Measurements from ENCODE around the gene HMCES. TPM values are rescaled to one million over a fixed set of nuclear protein-coding genes. Genes with fewer than 3 reads are reported as not detected.

HMCES gene
- total and polyA plus RNA-seq, 2 of the 13 experiments (the other 11 are each of a cell fraction or from before 2014, with no cell fraction given): 16.1 to 37.5 TPM

DNA sequence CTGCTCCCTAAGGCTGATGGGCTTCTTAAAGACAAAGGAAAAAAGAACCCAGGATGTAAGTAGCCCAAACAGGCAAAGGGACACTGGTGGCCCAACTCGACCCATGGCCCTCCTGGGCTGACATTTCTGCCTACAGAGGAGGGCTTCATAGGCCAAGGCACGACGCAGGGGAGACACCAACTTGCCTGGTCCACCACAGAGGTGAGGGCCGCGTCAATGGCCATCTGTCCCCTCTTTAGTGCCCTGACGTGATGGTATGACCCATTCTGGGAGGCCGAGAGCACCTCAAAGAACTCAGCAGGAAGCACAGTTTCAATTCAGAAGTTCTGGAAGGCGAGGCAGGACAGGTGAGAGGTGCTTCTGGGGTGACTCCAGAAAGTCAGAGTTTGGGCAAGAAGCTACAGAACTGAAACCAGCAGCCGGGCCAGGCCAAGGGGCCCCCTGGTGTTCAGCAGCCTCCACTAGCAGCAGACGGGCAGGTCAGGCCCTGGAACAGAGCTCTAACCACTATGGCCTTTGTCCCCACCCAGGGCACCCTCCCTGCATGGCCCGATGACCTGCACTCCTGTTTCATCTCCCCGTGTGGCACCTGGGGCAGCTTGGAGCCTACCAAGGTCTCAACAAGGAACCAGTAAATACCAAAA, 45.1 kb downstream of the HMCES start (continued):
- TF ChIP-seq, protein P1, sequence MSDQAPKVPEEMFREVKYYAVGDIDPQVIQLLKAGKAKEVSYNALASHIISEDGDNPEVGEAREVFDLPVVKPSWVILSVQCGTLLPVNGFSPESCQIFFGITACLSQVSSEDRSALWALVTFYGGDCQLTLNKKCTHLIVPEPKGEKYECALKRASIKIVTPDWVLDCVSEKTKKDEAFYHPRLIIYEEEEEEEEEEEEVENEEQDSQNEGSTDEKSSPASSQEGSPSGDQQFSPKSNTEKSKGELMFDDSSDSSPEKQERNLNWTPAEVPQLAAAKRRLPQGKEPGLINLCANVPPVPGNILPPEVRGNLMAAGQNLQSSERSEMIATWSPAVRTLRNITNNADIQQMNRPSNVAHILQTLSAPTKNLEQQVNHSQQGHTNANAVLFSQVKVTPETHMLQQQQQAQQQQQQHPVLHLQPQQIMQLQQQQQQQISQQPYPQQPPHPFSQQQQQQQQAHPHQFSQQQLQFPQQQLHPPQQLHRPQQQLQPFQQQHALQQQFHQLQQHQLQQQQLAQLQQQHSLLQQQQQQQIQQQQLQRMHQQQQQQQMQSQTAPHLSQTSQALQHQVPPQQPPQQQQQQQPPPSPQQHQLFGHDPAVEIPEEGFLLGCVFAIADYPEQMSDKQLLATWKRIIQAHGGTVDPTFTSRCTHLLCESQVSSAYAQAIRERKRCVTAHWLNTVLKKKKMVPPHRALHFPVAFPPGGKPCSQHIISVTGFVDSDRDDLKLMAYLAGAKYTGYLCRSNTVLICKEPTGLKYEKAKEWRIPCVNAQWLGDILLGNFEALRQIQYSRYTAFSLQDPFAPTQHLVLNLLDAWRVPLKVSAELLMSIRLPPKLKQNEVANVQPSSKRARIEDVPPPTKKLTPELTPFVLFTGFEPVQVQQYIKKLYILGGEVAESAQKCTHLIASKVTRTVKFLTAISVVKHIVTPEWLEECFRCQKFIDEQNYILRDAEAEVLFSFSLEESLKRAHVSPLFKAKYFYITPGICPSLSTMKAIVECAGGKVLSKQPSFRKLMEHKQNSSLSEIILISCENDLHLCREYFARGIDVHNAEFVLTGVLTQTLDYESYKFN (CRISPR knock-in tag; conservative IDR thresholded peaks at IDR 0.05): 0 out of 2 replicates have a peak, but pooled peaks have one; percentile 24
- no peak for TF ChIP-seq ZNF7 (CRISPR knock-in tag; IDR thresholded peaks at IDR 0.05)
- TF ChIP-seq SRSF4 (IDR thresholded peaks at IDR 0.05; ENCODE audit: low read depth, low read length, poor library complexity, severe bottlenecking): no peak
- TF ChIP-seq, protein P2, sequence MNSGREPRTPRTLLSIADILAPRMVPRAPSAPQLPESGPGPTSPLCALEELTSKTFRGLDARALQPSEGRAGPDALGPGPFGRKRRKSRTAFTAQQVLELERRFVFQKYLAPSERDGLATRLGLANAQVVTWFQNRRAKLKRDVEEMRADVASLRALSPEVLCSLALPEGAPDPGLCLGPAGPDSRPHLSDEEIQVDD (CRISPR knock-in tag; IDR thresholded peaks at IDR 0.05; ENCODE audit: borderline replicate concordance): no peak
- peak; percentile 25; the same call in 1 of the 2 replicates for TF ChIP-seq SMC3 (IDR thresholded peaks at IDR 0.05; ENCODE audit: low read length)
- no peak for TF ChIP-seq PHF20 (CRISPR knock-in tag; IDR thresholded peaks at IDR 0.05)
- no peak for TF ChIP-seq ZNF841 (CRISPR knock-in tag; IDR thresholded peaks at IDR 0.05; ENCODE audit: borderline replicate concordance)
- TF ChIP-seq, protein P3, sequence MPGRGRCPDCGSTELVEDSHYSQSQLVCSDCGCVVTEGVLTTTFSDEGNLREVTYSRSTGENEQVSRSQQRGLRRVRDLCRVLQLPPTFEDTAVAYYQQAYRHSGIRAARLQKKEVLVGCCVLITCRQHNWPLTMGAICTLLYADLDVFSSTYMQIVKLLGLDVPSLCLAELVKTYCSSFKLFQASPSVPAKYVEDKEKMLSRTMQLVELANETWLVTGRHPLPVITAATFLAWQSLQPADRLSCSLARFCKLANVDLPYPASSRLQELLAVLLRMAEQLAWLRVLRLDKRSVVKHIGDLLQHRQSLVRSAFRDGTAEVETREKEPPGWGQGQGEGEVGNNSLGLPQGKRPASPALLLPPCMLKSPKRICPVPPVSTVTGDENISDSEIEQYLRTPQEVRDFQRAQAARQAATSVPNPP (CRISPR knock-in tag; IDR thresholded peaks at IDR 0.05): no peak
- no peak for TF ChIP-seq NKX3-1 (CRISPR knock-in tag; IDR thresholded peaks at IDR 0.05)
- TF ChIP-seq, protein P4, sequence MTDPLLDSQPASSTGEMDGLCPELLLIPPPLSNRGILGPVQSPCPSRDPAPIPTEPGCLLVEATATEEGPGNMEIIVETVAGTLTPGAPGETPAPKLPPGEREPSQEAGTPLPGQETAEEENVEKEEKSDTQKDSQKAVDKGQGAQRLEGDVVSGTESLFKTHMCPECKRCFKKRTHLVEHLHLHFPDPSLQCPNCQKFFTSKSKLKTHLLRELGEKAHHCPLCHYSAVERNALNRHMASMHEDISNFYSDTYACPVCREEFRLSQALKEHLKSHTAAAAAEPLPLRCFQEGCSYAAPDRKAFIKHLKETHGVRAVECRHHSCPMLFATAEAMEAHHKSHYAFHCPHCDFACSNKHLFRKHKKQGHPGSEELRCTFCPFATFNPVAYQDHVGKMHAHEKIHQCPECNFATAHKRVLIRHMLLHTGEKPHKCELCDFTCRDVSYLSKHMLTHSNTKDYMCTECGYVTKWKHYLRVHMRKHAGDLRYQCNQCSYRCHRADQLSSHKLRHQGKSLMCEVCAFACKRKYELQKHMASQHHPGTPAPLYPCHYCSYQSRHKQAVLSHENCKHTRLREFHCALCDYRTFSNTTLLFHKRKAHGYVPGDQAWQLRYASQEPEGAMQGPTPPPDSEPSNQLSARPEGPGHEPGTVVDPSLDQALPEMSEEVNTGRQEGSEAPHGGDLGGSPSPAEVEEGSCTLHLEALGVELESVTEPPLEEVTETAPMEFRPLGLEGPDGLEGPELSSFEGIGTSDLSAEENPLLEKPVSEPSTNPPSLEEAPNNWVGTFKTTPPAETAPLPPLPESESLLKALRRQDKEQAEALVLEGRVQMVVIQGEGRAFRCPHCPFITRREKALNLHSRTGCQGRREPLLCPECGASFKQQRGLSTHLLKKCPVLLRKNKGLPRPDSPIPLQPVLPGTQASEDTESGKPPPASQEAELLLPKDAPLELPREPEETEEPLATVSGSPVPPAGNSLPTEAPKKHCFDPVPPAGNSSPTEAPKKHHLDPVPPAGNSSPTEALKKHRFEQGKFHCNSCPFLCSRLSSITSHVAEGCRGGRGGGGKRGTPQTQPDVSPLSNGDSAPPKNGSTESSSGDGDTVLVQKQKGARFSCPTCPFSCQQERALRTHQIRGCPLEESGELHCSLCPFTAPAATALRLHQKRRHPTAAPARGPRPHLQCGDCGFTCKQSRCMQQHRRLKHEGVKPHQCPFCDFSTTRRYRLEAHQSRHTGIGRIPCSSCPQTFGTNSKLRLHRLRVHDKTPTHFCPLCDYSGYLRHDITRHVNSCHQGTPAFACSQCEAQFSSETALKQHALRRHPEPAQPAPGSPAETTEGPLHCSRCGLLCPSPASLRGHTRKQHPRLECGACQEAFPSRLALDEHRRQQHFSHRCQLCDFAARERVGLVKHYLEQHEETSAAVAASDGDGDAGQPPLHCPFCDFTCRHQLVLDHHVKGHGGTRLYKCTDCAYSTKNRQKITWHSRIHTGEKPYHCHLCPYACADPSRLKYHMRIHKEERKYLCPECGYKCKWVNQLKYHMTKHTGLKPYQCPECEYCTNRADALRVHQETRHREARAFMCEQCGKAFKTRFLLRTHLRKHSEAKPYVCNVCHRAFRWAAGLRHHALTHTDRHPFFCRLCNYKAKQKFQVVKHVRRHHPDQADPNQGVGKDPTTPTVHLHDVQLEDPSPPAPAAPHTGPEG (CRISPR knock-in tag; IDR thresholded peaks at IDR 0.05): no peak
- TF ChIP-seq, protein P5, sequence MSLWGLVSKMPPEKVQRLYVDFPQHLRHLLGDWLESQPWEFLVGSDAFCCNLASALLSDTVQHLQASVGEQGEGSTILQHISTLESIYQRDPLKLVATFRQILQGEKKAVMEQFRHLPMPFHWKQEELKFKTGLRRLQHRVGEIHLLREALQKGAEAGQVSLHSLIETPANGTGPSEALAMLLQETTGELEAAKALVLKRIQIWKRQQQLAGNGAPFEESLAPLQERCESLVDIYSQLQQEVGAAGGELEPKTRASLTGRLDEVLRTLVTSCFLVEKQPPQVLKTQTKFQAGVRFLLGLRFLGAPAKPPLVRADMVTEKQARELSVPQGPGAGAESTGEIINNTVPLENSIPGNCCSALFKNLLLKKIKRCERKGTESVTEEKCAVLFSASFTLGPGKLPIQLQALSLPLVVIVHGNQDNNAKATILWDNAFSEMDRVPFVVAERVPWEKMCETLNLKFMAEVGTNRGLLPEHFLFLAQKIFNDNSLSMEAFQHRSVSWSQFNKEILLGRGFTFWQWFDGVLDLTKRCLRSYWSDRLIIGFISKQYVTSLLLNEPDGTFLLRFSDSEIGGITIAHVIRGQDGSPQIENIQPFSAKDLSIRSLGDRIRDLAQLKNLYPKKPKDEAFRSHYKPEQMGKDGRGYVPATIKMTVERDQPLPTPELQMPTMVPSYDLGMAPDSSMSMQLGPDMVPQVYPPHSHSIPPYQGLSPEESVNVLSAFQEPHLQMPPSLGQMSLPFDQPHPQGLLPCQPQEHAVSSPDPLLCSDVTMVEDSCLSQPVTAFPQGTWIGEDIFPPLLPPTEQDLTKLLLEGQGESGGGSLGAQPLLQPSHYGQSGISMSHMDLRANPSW (CRISPR knock-in tag; IDR thresholded peaks at IDR 0.05; ENCODE audit: borderline replicate concordance): no peak
- no peak for TF ChIP-seq ZNF224 (CRISPR knock-in tag; IDR thresholded peaks at IDR 0.05)
- TF ChIP-seq, protein P6, sequence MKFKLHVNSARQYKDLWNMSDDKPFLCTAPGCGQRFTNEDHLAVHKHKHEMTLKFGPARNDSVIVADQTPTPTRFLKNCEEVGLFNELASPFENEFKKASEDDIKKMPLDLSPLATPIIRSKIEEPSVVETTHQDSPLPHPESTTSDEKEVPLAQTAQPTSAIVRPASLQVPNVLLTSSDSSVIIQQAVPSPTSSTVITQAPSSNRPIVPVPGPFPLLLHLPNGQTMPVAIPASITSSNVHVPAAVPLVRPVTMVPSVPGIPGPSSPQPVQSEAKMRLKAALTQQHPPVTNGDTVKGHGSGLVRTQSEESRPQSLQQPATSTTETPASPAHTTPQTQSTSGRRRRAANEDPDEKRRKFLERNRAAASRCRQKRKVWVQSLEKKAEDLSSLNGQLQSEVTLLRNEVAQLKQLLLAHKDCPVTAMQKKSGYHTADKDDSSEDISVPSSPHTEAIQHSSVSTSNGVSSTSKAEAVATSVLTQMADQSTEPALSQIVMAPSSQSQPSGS (CRISPR knock-in tag; IDR thresholded peaks at IDR 0.05): no peak
